H1 (cell line): ENCODE data around the gene ATP11A. TPM values are rescaled to one million over a fixed set of nuclear protein-coding genes. Genes with fewer than 3 reads are reported as not detected.

Experiments used
- CTCF ChIA-PET: fragments of 300-600 bp; sonication (Branson Sonifier 250); formaldehyde crosslinking; loops from one replicate; lab custom pipeline; 2021; ENCODE audit not compliant: partially characterized antibody; lab: Charles Lee
- POLR2A ChIA-PET: fragments of 300-600 bp; sonication (Branson Sonifier 250); formaldehyde crosslinking; loops from one replicate; lab custom pipeline; 2021; ENCODE audit warnings: inconsistent platforms; ENCODE audit not compliant: partially characterized antibody; lab: Charles Lee
- DNase-seq, 2 experiments: peaks; one replicate each; pipeline versions ENCODE4 v3.0.0 to v3.0.0-alpha.2; 2010 to 2022; ENCODE audit warnings: low spot score in 2 of 2, low read depth in 1 of 2, mixed read lengths in 1 of 2
- FAIRE-seq: peaks from 2 replicates; lab custom pipeline; 2011; peaks lifted over from hg19 to GRCh38; lab: Jason Lieb, UNC
- H2AFZ ChIP-seq: 2 replicates; pipeline ENCODE4 v1.8.1; 2012; ENCODE audit warnings: low read length, inconsistent platforms
- H2AK5ac ChIP-seq: 2 replicates; pipeline ENCODE4 v1.6.1; 2013; ENCODE audit warnings: low read depth, low read length
- H2BK120ac ChIP-seq: replicated peaks from 2 replicates; pipeline ENCODE3; 2013; ENCODE audit warnings: low read depth, low read length, inconsistent platforms
- H2BK12ac ChIP-seq: 2 replicates; pipeline ENCODE4 v1.6.1; 2013; ENCODE audit warnings: low read depth, low read length
- H2BK15ac ChIP-seq: 2 replicates; pipeline ENCODE4 v1.6.1; 2013; ENCODE audit warnings: low read length
- H2BK20ac ChIP-seq: 2 replicates; pipeline ENCODE4 v1.6.1; 2013; ENCODE audit warnings: low read length
- H2BK5ac ChIP-seq: 2 replicates; pipeline ENCODE4 v1.6.1; 2013; ENCODE audit warnings: low read depth, low read length
- H3K14ac ChIP-seq: 2 replicates; pipeline ENCODE4 v1.6.1; 2013; ENCODE audit warnings: inconsistent platforms; ENCODE audit not compliant: insufficient read length
- H3K18ac ChIP-seq: 2 replicates; pipeline ENCODE4 v1.6.1; 2013; ENCODE audit warnings: low read length; ENCODE audit errors: extremely low read depth
- H3K23ac ChIP-seq: 2 replicates; pipeline ENCODE4 v1.6.1; 2013; ENCODE audit warnings: inconsistent platforms; ENCODE audit not compliant: insufficient read length
- H3K23me2 ChIP-seq: 2 replicates; pipeline ENCODE4 v1.6.1; 2013; ENCODE audit warnings: low read depth, low read length
- H3K27ac ChIP-seq: 2 replicates; pipeline ENCODE4 v1.6.1; 2011; ENCODE audit warnings: low read depth, low read length, inconsistent platforms
- H3K27me3 ChIP-seq, 4 experiments: replicated peaks in 1 of 4; 1 replicate in 1 of 4; 2 replicates in 3 of 4; pipeline versions ENCODE4 v1.6.1 to v1.8.1; 2011 to 2013; ENCODE audit warnings: low read length in 3 of 4, mild to moderate bottlenecking in 3 of 4, inconsistent platforms in 2 of 4, mixed read lengths in 2 of 4, moderate library complexity in 1 of 4; ENCODE audit not compliant: control insufficient read depth in 3 of 4, insufficient read depth in 3 of 4; ENCODE audit errors: extremely low read depth in 1 of 4
- H3K36me3 ChIP-seq, 4 experiments: 2 replicates each; pipeline versions ENCODE4 v1.6.1 to v1.8.1; 2011 to 2013; ENCODE audit warnings: mild to moderate bottlenecking in 4 of 4, low read length in 3 of 4, moderate library complexity in 2 of 4, control low read depth in 1 of 4, inconsistent platforms in 1 of 4; ENCODE audit not compliant: insufficient read depth in 4 of 4, control insufficient read depth in 2 of 4
- H3K4ac ChIP-seq: replicated peaks from 2 replicates; pipeline ENCODE3; 2013; ENCODE audit warnings: low read length, low read depth, mixed read lengths, inconsistent platforms; ENCODE audit not compliant: insufficient read length
- H3K4me1 ChIP-seq, 4 experiments: replicated peaks in 1 of 4; 1 replicate in 1 of 4; 2 replicates in 3 of 4; pipeline versions ENCODE4 v1.6.1 to v1.8.1; 2011 to 2013; ENCODE audit warnings: low read length in 3 of 4, inconsistent platforms in 2 of 4, mixed read lengths in 1 of 4; ENCODE audit not compliant: insufficient read depth in 4 of 4, control insufficient read depth in 3 of 4
- H3K4me2 ChIP-seq, 2 experiments: 2 replicates each; pipeline versions ENCODE4 v1.6.1 to v1.8.1; 2011 to 2013; ENCODE audit warnings: low read depth in 2 of 2, low read length in 2 of 2, control low read depth in 1 of 2, inconsistent platforms in 1 of 2, mild to moderate bottlenecking in 1 of 2; ENCODE audit not compliant: insufficient read depth in 1 of 2
- H3K4me3 ChIP-seq, 4 experiments: fragments of 200-600, 300-600 bp in 1 of 4; sonication (generic), shearing (Covaris generic), sonication (Bioruptor Twin) in 1 of 4; 2 replicates each; pipeline versions ENCODE4 v1.5.1 to v1.8.1; 2011 to 2016; ENCODE audit warnings: low read length in 4 of 4, low read depth in 3 of 4, control low read depth in 2 of 4, inconsistent platforms in 2 of 4, mild to moderate bottlenecking in 2 of 4, mixed read lengths in 1 of 4, moderate library complexity in 1 of 4; ENCODE audit not compliant: insufficient read depth in 2 of 4; ENCODE audit errors: extremely low read depth in 1 of 4
- H3K56ac ChIP-seq: replicated peaks from 2 replicates; pipeline ENCODE3; 2013; ENCODE audit warnings: low read depth, mild to moderate bottlenecking, mixed read lengths, low read length, inconsistent platforms; ENCODE audit not compliant: insufficient read length
- H3K79me1 ChIP-seq: 2 replicates; pipeline ENCODE4 v1.6.1; 2013; ENCODE audit warnings: low read depth, low read length, control low read depth
- H3K79me2 ChIP-seq, 2 experiments: 2 replicates each; pipeline versions ENCODE4 v1.6.1 to v1.8.1; 2012 to 2013; ENCODE audit warnings: low read length in 2 of 2, mild to moderate bottlenecking in 2 of 2, inconsistent platforms in 1 of 2; ENCODE audit not compliant: insufficient read depth in 2 of 2, control insufficient read depth in 1 of 2
- H3K9ac ChIP-seq, 4 experiments: replicated peaks in 1 of 4; 1 replicate in 1 of 4; 2 replicates in 3 of 4; pipeline versions ENCODE4 v1.6.1 to v1.8.1; 2011 to 2013; ENCODE audit warnings: low read depth in 3 of 4, low read length in 3 of 4, control low read depth in 2 of 4, mild to moderate bottlenecking in 2 of 4, moderate library complexity in 2 of 4, inconsistent platforms in 1 of 4; ENCODE audit errors: extremely low read depth in 1 of 4
- H3K9me3 ChIP-seq, 2 experiments: 2 replicates each; pipeline versions ENCODE4 v1.6.1 to v1.8.1; 2012 to 2013; ENCODE audit warnings: mild to moderate bottlenecking in 2 of 2, moderate library complexity in 2 of 2, control low read depth in 1 of 2, inconsistent platforms in 1 of 2, low read depth in 1 of 2, low read length in 1 of 2, mixed read lengths in 1 of 2; ENCODE audit not compliant: insufficient read depth in 2 of 2
- H4K20me1 ChIP-seq, 2 experiments: replicated peaks in 1 of 2; 2 replicates each; pipeline versions ENCODE3 to v1.8.1; 2011 to 2013; ENCODE audit warnings: inconsistent platforms in 2 of 2, low read length in 2 of 2, mild to moderate bottlenecking in 1 of 2; ENCODE audit not compliant: insufficient read depth in 2 of 2, control insufficient read depth in 1 of 2
- H4K5ac ChIP-seq: 2 replicates; pipeline ENCODE4 v1.6.1; 2013; ENCODE audit warnings: low read length, low read depth, mixed read lengths, inconsistent platforms; ENCODE audit not compliant: insufficient read length
- H4K8ac ChIP-seq: 2 replicates; pipeline ENCODE4 v1.8.0; 2013; ENCODE audit warnings: mild to moderate bottlenecking, moderate library complexity, low read length, inconsistent platforms; ENCODE audit not compliant: insufficient read depth; ENCODE audit errors: extremely low read depth
- H4K91ac ChIP-seq: replicated peaks from 2 replicates; pipeline ENCODE3; 2013; ENCODE audit warnings: low read length, mixed read lengths, inconsistent platforms; ENCODE audit not compliant: insufficient read length
- RAD21 ChIP-seq, 2 experiments: IDR thresholded peaks in 1 of 2; conservative IDR thresholded peaks in 1 of 2; 2 replicates each; pipeline ENCODE4 v1.6.1; 2011; ENCODE audit warnings: low read depth in 2 of 2, low read length in 2 of 2, improper control_type of control experiment in 1 of 2, inconsistent platforms in 1 of 2, mild to moderate bottlenecking in 1 of 2, moderate library complexity in 1 of 2
- WGBS, 2 experiments: shearing (Covaris generic) in 1 of 2; methylation state at CpG; one replicate each; pipeline versions ENCODE4 v1.1.6 to v1.1.7; 2013 to 2015; ENCODE audit warnings: low lambda C conversion rate in 2 of 2, mixed read lengths in 2 of 2, inconsistent platforms in 1 of 2, low coverage in 1 of 2, missing lambda C conversion rate in 1 of 2; ENCODE audit not compliant: insufficient replicate concordance in 2 of 2, insufficient coverage in 1 of 2, insufficient read length in 1 of 2; ENCODE audit errors: extremely low coverage in 1 of 2, missing lambda C conversion rate in 1 of 2; 5-methylcytosine and 5-hydroxymethylcytosine counted together
- polyA plus RNA-seq, 7 experiments: library from polyadenylated mRNA; depleted of rRNA in 3 of 7; stranded (reverse) in 5 of 7; unstranded in 2 of 7; fragments of >200 nt in 5 of 7; fragments of 200-250 nt in 2 of 7; gene quantifications; 1 replicate in 5 of 7; 2 replicates in 1 of 7; 4 replicates in 1 of 7; pipeline versions ENCODE4 v1.2.1 to v1.2.3, GENCODE V29; 2011 to 2013; ENCODE audit warnings: missing spikeins in 2 of 7, mixed read lengths in 2 of 7
- total RNA-seq: library from RNA; stranded (reverse); fragmentation: NEBNext Ultra II Directional; extraction: Animal tissue kit (Norgen Biotek cat#: 25700); gene quantifications from 2 replicates; pipeline ENCODE4 v1.2.1, GENCODE V29; 2021
- TF ChIP-seq, protein P1 (sequence below): IDR thresholded peaks from 2 replicates; pipeline ENCODE4 v1.6.1; 2011; ENCODE audit warnings: low read length, improper control_type of control experiment

ATP11A gene
- total and polyA plus RNA-seq, 2 of the 8 experiments (the other 6 are each of a cell fraction or from before 2014, with no cell fraction given), result 28.8 to 72.9 TPM

DNA sequence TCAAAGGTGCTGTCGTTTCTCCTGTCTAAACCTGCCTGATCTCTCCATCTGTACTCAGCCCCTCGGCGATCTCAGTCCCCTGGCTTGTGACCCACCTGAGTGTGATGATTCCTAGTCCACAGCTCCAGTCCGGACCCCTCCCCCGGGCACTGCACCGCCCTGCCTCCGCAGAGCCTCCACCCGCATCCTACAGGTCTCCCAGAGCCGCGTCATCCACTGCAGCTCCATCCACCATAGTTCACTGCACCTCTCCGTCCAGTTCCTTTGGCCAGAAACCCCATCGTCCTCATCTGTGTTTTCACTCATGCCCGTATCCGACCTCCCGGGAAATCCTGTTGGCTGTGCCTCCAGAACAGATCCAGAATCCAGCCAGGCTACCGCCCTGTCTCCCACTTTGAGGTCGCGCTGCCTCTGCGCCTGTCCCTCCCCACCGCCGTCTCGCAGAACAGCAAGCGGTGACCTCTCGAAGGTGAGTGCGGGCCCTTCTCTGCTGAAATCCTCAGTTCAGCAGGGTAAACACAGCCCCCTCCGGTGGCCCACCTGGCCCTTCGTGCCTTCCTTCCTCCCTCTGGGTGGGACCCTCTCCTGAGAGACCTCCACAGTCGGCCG is 227.3 kb downstream of the ATP11A start:
- no peak overlapping the region for H3K27ac ChIP-seq
- no peaks in the 10 kb centered on the region; a peak in 1 of 4 replicates for H3K79me2 ChIP-seq
- H3K14ac ChIP-seq, result no peak overlapping the region
- H2AK5ac ChIP-seq, result no peak overlapping the region
- no peak overlapping the region for H4K8ac ChIP-seq
- no peak overlapping the region for H2AFZ ChIP-seq
- no peak overlapping the region for H2BK5ac ChIP-seq
- no peak overlapping the region for H2BK20ac ChIP-seq
- H3K36me3 ChIP-seq, result no peaks in the 10 kb centered on the region; a peak in 1 of 8 replicates
- H2BK15ac ChIP-seq, result no peak overlapping the region
- H3K79me1 ChIP-seq, result peaks cover 7% of the 10 kb centered on the region
- WGBS, 2 experiments, result 95% methylated on average over 29 of the region's 29 CpGs; no CpG with 5 or more reads in 1 of the 2 experiments
- H3K9me3 ChIP-seq, result no peaks in the 10 kb centered on the region
- H3K9ac ChIP-seq, result no peak overlapping the region
- H3K4ac ChIP-seq, result no peak overlapping the region
- H4K20me1 ChIP-seq, result peaks cover 0 to 7% of the 10 kb centered on the region in 2 experiments
- no peaks in the 10 kb centered on the region for H3K27me3 ChIP-seq
- no peak overlapping the region for H2BK120ac ChIP-seq
- no peak overlapping the region for H2BK12ac ChIP-seq
- ChIA-PET CTCF (interaction anchor here (0.6 to 2.0 kb wide), 7 partner anchors 11 to 50 kb away, joined by 3 to 8 read pairs (median 4); no protein-coding TSS in a partner anchor), POLR2A (interaction anchor here (0.9 to 2.9 kb wide), 5 partner anchors 11 to 83 kb away, joined by 3 to 10 read pairs (median 3); no protein-coding TSS in a partner anchor)
- no peak for DNase-seq
- H3K4me1 ChIP-seq, result peaks cover 0 to 4% (median 2%) of the 10 kb centered on the region in 4 experiments; a peak in 6 of 7 replicates
- TF ChIP-seq, protein P1, sequence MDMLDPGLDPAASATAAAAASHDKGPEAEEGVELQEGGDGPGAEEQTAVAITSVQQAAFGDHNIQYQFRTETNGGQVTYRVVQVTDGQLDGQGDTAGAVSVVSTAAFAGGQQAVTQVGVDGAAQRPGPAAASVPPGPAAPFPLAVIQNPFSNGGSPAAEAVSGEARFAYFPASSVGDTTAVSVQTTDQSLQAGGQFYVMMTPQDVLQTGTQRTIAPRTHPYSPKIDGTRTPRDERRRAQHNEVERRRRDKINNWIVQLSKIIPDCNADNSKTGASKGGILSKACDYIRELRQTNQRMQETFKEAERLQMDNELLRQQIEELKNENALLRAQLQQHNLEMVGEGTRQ, result no peak
- TF ChIP-seq RAD21 (IDR thresholded peaks at IDR 0.05 in 1 of 2, conservative IDR thresholded peaks at IDR 0.05 in 1 of 2; ENCODE audit: low read depth in 2 of 2, low read length in 2 of 2), result 0 out of 4 replicates have a peak, but pooled peaks of 1 of the 2 experiments have one; percentile 12
- no peak overlapping the region for H4K91ac ChIP-seq
- FAIRE-seq, result no peak
- no peak overlapping the region for H3K56ac ChIP-seq
- no peak overlapping the region for H4K5ac ChIP-seq
- H3K18ac ChIP-seq, result no peak overlapping the region
- H3K4me2 ChIP-seq, result no peak overlapping the region
- peaks cover 6% of the 10 kb centered on the region; the same call in 1 of the 2 replicates for H3K23me2 ChIP-seq
- no peak overlapping the region for H3K23ac ChIP-seq
- H3K4me3 ChIP-seq, result no peak overlapping the region
